ENCODE data around the gene ENG.
A peak's percentile ranks its signal among the peaks of the same experiment; 100 is the strongest.

ENG gene

GRCh38 chr9:127896395-127897192 lies 42.1 kb upstream of the ENG start:
- DNase-seq (ENCODE audit: low read depth, low spot score), result no peak
- in situ Hi-C loops (cut with HindIII; ENCODE audit: low sequenced_read_pairs), result no loop called here
- TF ChIP-seq CTCF (IDR thresholded peaks at IDR 0.05; ENCODE audit: low read depth, low read length), result no peak
- H3K4me3 ChIP-seq (ENCODE audit: low read depth, low read length), result no peak overlapping the region

- no peak for TF ChIP-seq CTCF (IDR thresholded peaks at IDR 0.05; ENCODE audit: low read depth, low read length)
- no peak overlapping the region for H3K4me3 ChIP-seq (ENCODE audit: low read depth, low read length)
- in situ Hi-C loops (cut with HindIII; ENCODE audit: low sequenced_read_pairs), result no loop called here
- DNase-seq (ENCODE audit: low read depth, low spot score), result no peak
These were observed 41.4 kb upstream of the ENG start for GRCh38 chr9:127895811-127896210.

- in situ Hi-C loops (cut with HindIII; ENCODE audit: low sequenced_read_pairs), result no loop called here
- no peak for DNase-seq (ENCODE audit: low read depth, low spot score)
- H3K4me3 ChIP-seq (ENCODE audit: low read depth, low read length), result no peak overlapping the region
- TF ChIP-seq CTCF (IDR thresholded peaks at IDR 0.05; ENCODE audit: low read depth, low read length), result no peak
These were observed 38.9 kb upstream of the ENG start for GRCh38 chr9:127893392-127893791.

GRCh38 chr9:127892831-127893230 lies 38.4 kb upstream of the ENG start:
- no peak overlapping the region for H3K4me3 ChIP-seq (ENCODE audit: low read depth, low read length)
- in situ Hi-C loops (cut with HindIII; ENCODE audit: low sequenced_read_pairs), result no loop called here
- DNase-seq (ENCODE audit: low read depth, low spot score), result no peak
- no peak for TF ChIP-seq CTCF (IDR thresholded peaks at IDR 0.05; ENCODE audit: low read depth, low read length)

- H3K4me3 ChIP-seq (ENCODE audit: low read depth, low read length), result no peak overlapping the region
- TF ChIP-seq CTCF (IDR thresholded peaks at IDR 0.05; ENCODE audit: low read depth, low read length), result no peak
- in situ Hi-C loops (cut with HindIII; ENCODE audit: low sequenced_read_pairs), result no loop called here
These were observed 35.6 kb upstream of the ENG start for GRCh38 chr9:127890053-127890452.

GRCh38 chr9:127887792-127888191 lies 33.3 kb upstream of the ENG start:
- peak; percentile 15 for TF ChIP-seq CTCF (IDR thresholded peaks at IDR 0.05; ENCODE audit: low read depth, low read length)
- in situ Hi-C loops (cut with HindIII; ENCODE audit: low sequenced_read_pairs), result no loop called here
- DNase-seq (ENCODE audit: low read depth, low spot score), result no peak
- no peak overlapping the region for H3K4me3 ChIP-seq (ENCODE audit: low read depth, low read length)

More at GRCh38 chr9:127890053-127890452, 35.6 kb upstream of the ENG start:
- DNase-seq (ENCODE audit: low read depth, low spot score), result no peak
